ENCODE results near the gene FTCD. TPM values are rescaled to one million over a fixed set of nuclear protein-coding genes. Genes with fewer than 3 reads are reported as not detected.

FTCD gene
- total and polyA plus RNA-seq, 9 of the 15 experiments (the other 6 are each of a cell fraction or from before 2014, with no cell fraction given), result 0.11 to 1.6 (median 0.67) TPM; not detected in 5

GRCh38 chr21:46184625-46185555 is 29.5 kb upstream of the FTCD start (continued):
- TF ChIP-seq MXD1 (CRISPR knock-in tag; IDR thresholded peaks at IDR 0.05; ENCODE audit: borderline replicate concordance, poor library complexity, severe bottlenecking), result no peak
- no peak for TF ChIP-seq ZNF239 (CRISPR knock-in tag; IDR thresholded peaks at IDR 0.05)
- TF ChIP-seq ZBTB34 (CRISPR knock-in tag; IDR thresholded peaks at IDR 0.05), result no peak
- 0 out of 2 replicates have a peak, but pooled peaks have one; percentile 46 for TF ChIP-seq RBFOX2 (IDR thresholded peaks at IDR 0.05; ENCODE audit: low read depth, low read length)
- no peak for TF ChIP-seq NFE2 (IDR thresholded peaks at IDR 0.05; ENCODE audit: low read depth)
- TF ChIP-seq THRB (CRISPR knock-in tag; conservative IDR thresholded peaks at IDR 0.05), result no peak
- peak; percentile 96 for TF ChIP-seq CEBPZ (IDR thresholded peaks at IDR 0.05; ENCODE audit: borderline replicate concordance, low read depth, low read length)
- peak; percentile 98 for TF ChIP-seq PKNOX1 (IDR thresholded peaks at IDR 0.05)
- no peak for TF ChIP-seq HDGF (IDR thresholded peaks at IDR 0.05)
- TF ChIP-seq CREB1 (IDR thresholded peaks at IDR 0.05), result no peak; the same call in 1 of the 2 replicates
- peak; percentile 87 for TF ChIP-seq CREB1 (CRISPR knock-in tag; IDR thresholded peaks at IDR 0.05)
- no peak for TF ChIP-seq TCF7L2 (IDR thresholded peaks at IDR 0.05; ENCODE audit: low read depth, low read length)
